Measurements from ENCODE around the gene LILRA6. TPM values are rescaled to one million over a fixed set of nuclear protein-coding genes. Genes with fewer than 3 reads are reported as not detected.
"Not testable (repeated sequence)": the region's sequence is repeated elsewhere in the genome, so short reads cannot be mapped to it uniquely, and the experiment has no call there.

LILRA6 gene
- total and polyA plus RNA-seq, 5 experiments from 2014 or later: 0.25 to 0.39 TPM; not detected in 3

DNA sequence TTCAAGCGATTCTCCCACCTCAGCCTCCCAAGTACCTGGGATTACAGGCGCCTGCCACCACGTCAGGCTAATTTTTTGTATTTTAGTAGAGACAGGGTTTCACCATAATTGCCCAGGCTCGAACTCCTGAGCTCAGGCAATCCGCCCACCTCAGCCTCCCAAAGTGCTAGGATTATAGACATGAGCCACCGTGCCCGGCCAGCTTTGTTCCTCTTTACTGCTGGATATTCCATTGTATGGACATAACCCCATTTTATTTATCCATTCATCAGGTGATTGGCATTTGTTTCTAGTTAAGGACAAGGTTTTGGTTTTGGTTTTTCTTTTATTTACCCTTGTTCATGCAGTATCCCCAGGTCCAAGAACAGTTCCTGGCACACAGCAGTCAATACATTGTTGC, 46.1 kb downstream of the LILRA6 start:
- DNase-seq: no peak

DNA sequence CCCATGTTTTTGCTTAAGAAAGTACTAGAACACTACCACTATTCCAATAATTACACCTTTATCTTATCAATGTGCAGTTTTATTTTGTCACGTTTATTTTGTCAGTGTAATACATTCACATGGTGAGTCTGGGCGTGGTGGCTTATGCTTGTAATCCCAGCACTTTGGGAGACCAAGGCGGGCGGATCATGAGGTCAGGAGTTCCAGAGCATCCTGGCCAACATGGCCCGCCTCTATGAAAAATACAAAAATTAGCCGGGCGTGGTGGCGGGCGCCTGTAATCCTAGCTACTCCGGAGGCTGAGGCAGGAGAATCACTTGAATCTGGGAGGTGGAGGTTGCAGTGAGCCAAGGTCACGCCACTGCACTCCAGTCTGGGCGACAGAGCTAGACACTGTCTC, 48.1 kb downstream of the LILRA6 start:
- H3K27me3 Mint-ChIP-seq, H3K9me3 Mint-ChIP-seq, DNase-seq, H3K4me3 Mint-ChIP-seq, ATAC-seq, POLR2A ChIA-PET: not testable (repeated sequence)
- Mint-ChIP-seq H3K36me3 (peaks cover 5 to 38% (median 8%) of the 10 kb centered on the region in 3 donors), H3K4me1 (peaks cover 17 to 33% (median 29%) of the 10 kb centered on the region in 4 donors), H3K27ac (peak overlapping the region in 2 of 10 donors; percentile 27 to 40)

More for the DNA sequence above, 46.1 kb downstream of the LILRA6 start:
- no peak for ATAC-seq
- no peak overlapping the region for H3K4me3 Mint-ChIP-seq
- H3K9me3 Mint-ChIP-seq: no peaks in the 10 kb centered on the region
- no peaks in the 10 kb centered on the region for H3K27me3 Mint-ChIP-seq
- no peak overlapping the region for H3K27ac Mint-ChIP-seq
- POLR2A ChIA-PET: no interaction called here
- peaks cover 5 to 44% (median 9%) of the 10 kb centered on the region in 3 donors for H3K36me3 Mint-ChIP-seq
- peaks cover 19 to 42% (median 29%) of the 10 kb centered on the region in 4 donors for H3K4me1 Mint-ChIP-seq

DNA sequence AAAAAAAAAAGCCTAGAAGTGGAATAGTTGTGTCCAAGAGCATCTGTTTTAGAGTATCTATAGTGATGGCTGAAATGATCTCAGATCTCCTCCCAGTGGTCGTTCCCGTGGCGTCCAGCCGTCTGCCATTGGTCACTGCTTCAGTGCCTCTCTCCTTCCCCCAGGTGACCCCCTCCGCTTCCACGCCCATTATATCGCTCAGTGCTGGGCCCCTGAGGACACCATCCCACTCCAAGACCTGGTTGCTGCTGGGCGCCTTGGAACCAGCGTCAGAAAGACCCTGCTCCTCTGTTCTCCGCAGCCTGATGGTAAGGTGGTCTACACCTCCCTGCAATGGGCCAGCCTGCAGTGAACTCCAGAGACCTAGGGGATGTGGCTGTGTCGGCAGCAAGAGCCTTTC, 49.6 kb downstream of the LILRA6 start:
- Mint-ChIP-seq H3K27me3 (no peaks in the 10 kb centered on the region), H3K27ac (peak overlapping the region in 8 of 10 donors; percentile 43 to 99 (median 64)), H3K36me3 (peaks cover 5 to 38% (median 8%) of the 10 kb centered on the region in 3 donors), H3K9me3 (no peaks in the 10 kb centered on the region), H3K4me1 (peaks cover 17 to 38% (median 36%) of the 10 kb centered on the region in 4 donors), H3K4me3 (peak overlapping the region in 9 of 10 donors; percentile 41 to 98 (median 85))
- ATAC-seq (no peak), DNase-seq (no peak)
- POLR2A ChIA-PET: interaction anchor here (0.7 to 5.0 kb wide), 3 partner anchors 7 to 59 kb away, joined by 4 to 158 read pairs (median 8); partner anchors contain the start of gene RPS9

DNA sequence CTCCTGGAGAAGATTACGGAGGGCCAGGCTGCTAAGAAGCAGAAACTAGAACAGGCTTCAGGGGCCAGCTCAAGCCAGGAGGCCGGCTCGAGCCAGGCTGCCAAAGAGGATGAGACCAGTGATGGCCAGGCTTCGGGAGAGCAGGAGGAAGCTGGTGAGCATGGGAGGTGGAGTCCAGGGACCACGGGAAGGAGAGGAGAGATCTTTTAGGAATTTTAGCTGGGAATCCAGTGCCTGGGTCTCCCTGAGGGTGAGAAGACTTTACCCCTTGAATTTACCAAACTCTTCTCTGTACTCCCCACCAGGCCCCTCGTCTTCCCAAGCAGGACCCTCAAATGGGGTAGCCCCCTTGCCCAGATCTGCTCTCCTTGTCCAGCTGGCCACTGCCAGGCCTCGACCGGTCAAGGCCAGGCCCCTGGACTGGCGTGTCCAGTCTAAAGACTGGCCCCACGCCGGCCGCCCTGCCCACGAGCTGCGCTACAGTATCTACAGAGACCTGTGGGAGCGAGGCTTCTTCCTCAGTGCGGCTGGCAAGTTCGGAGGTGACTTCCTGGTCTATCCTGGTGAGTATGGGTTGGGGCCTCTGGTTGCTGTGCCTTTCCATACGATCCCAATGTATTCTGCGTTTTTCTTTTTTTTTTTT, 50.7 kb downstream of the LILRA6 start:
- POLR2A ChIA-PET: interaction anchor here (0.6 to 7.0 kb wide), 10 partner anchors 9 to 324 kb away, joined by 3 to 158 read pairs (median 8); partner anchors contain the start of genes CNOT3, LENG1, MYADM and RPS9
- H3K9me3 Mint-ChIP-seq: no peaks in the 10 kb centered on the region
- DNase-seq (no peak), ATAC-seq (no peak)
- H3K4me1 Mint-ChIP-seq: peaks cover 22 to 47% (median 46%) of the 10 kb centered on the region in 4 donors
- H3K27ac Mint-ChIP-seq: peak overlapping the region; percentile 72 to 99 (median 93)
- H3K4me3 Mint-ChIP-seq: peak overlapping the region; percentile 85 to 100 (median 90)
- no peaks in the 10 kb centered on the region for H3K27me3 Mint-ChIP-seq
- peaks cover 5 to 38% (median 8%) of the 10 kb centered on the region in 3 donors for H3K36me3 Mint-ChIP-seq

DNA sequence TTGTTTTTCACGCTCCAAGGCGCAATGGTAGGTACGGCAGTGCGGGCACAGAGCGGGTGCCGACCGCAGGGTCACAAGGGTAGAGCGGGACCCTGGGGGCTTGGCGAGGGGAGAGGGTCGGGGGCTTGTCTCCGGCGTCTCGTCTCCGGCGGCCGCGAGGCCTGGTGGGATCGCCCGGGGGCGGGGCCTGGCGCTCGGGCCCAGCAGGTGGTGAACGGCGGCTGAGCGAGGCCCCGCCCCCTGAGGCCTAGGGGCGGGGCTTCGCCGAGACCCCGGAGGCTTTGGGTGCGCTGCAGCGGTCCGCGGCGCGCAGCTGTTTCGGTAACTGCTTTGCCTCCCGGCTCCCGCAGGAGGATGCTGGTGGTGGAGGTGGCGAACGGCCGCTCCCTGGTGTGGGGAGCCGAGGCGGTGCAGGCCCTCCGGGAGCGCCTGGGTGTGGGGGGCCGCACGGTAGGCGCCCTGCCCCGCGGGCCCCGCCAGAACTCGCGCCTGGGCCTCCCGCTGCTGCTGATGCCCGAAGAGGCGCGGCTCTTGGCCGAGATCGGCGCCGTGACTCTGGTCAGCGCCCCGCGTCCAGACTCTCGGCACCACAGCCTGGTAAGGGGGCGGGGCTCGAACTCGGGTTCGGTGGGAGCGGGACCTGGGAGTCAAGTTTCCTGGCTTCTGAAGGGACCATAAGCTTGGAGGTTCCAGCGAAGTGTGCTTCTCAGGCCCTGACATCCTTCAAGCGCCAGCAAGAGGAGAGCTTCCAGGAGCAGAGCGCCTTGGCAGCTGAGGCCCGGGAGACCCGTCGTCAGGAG, 51.4 kb downstream of the LILRA6 start, which contains the start of gene TSEN34:
TSEN34 (plus strand) TSS at position 298 of the 800 bp plus-strand sequence; CDS start at position 355, 57 bp downstream.
- Mint-ChIP-seq H3K36me3 (peaks cover 5 to 38% (median 8%) of the 10 kb centered on the region in 3 donors), H3K9me3 (no peaks in the 10 kb centered on the region), H3K27me3 (no peaks in the 10 kb centered on the region), H3K4me3 (peak within 1 kb of the TSS; percentile 86 to 100 (median 95)), H3K27ac (peak within 1 kb of the TSS; percentile 98 to 100 (median 99)), H3K4me1 (peaks cover 24 to 53% (median 46%) of the 10 kb centered on the region in 4 donors)
- ATAC-seq (peak; percentile 29 to 37), DNase-seq (peak in 8 of 10 donors; percentile 83 to 100 (median 94))
- POLR2A ChIA-PET: interaction anchor here (0.6 to 7.0 kb wide), 13 partner anchors 9 to 1398 kb away, joined by 3 to 158 read pairs (median 7); partner anchors contain the start of genes CNOT3, LENG1, MYADM and RPS9

DNA sequence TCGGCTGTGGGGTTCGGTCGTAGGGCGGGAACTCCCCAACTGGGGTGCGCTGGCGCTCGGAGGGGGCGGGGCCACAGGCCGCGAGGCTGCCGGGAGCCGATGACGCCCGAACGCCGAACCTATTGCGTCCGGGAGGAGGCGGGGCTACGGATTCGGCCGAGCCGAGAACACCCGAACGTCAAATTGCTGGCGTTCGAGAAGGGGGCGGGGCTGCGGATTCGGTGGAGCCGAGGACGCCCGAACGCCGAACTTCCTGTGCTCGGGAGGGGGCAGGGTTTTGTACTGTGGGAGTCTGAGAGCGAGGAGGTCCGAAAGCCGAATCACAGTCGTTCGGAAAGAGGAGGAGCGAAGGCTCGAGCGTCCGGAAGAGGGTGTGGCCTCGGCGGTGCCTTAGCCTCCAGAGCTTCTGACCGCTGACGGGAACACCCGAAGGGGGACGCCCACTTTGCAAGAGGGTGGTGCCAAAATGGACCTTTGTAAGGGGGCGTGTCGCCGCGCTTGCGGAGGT, 52.0 kb downstream of the LILRA6 start:
- H3K27ac Mint-ChIP-seq: peak overlapping the region; percentile 98 to 100 (median 99)
- no peaks in the 10 kb centered on the region for H3K27me3 Mint-ChIP-seq
- peaks cover 22 to 53% (median 46%) of the 10 kb centered on the region in 4 donors for H3K4me1 Mint-ChIP-seq
- peak overlapping the region; percentile 86 to 100 (median 95) for H3K4me3 Mint-ChIP-seq
- POLR2A ChIA-PET: interaction anchor here (0.7 to 7.0 kb wide), 11 partner anchors 10 to 323 kb away, joined by 3 to 158 read pairs (median 10); partner anchors contain the start of genes CNOT3, LENG1, LENG8 and MYADM
- ATAC-seq (peak; percentile 64), DNase-seq (peak in 9 of 10 donors; percentile 99 to 100 (median 100))
- peaks cover 3 to 36% (median 6%) of the 10 kb centered on the region in 3 donors for H3K36me3 Mint-ChIP-seq
- no peaks in the 10 kb centered on the region for H3K9me3 Mint-ChIP-seq

DNA sequence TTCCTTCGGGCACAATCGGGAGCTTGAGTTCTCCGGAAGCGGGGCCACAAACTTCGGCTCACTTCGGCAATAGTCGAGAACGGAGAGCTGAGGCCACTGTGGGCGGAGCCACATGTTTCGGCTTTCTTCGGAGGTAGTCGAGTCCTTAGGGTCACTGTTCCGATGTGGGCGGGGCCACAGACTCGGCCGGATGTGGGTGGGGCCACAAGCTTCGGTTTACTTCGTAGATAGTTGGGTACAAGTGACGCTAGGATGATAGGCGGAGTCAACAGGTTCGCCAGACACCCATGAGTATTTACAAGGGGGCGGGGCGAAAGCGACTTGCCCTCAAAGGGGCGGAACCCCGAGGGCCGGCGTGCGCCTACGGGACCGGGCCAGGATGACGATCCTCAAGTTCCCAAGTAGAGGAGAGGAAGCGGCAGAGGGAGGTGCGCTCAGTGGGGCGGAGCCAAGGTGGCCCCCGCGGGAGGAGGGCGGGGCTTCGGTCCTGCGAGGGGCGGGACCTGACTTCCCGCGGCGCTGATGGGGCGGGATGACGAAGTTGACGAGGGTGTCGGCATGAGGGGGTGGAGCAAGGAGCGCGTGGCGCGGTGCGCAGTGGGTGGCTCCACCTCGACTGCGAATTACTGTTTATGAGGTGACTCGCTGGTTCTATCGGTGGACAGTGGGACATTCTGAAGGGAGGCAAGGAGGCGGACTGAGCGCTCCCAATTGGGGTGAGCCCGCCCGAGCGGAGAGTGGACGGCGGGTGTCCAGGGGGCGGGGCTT, 52.7 kb downstream of the LILRA6 start:
- H3K27me3 Mint-ChIP-seq: no peaks in the 10 kb centered on the region
- peak overlapping the region; percentile 98 to 100 (median 99) for H3K27ac Mint-ChIP-seq
- H3K36me3 Mint-ChIP-seq: peaks cover 0 to 32% (median 4%) of the 10 kb centered on the region in 3 donors
- ATAC-seq (peak; percentile 54 to 63), DNase-seq (peak; percentile 99 to 100 (median 100))
- H3K4me1 Mint-ChIP-seq: peaks cover 22 to 53% (median 44%) of the 10 kb centered on the region in 4 donors
- no peaks in the 10 kb centered on the region for H3K9me3 Mint-ChIP-seq
- POLR2A ChIA-PET: interaction anchor here (0.7 to 7.0 kb wide), 20 partner anchors 11 to 1070 kb away, joined by 3 to 158 read pairs (median 6); partner anchors contain the start of genes CNOT3, LENG1, LENG8 and LENG9
- peak overlapping the region; percentile 86 to 100 (median 95) for H3K4me3 Mint-ChIP-seq

DNA sequence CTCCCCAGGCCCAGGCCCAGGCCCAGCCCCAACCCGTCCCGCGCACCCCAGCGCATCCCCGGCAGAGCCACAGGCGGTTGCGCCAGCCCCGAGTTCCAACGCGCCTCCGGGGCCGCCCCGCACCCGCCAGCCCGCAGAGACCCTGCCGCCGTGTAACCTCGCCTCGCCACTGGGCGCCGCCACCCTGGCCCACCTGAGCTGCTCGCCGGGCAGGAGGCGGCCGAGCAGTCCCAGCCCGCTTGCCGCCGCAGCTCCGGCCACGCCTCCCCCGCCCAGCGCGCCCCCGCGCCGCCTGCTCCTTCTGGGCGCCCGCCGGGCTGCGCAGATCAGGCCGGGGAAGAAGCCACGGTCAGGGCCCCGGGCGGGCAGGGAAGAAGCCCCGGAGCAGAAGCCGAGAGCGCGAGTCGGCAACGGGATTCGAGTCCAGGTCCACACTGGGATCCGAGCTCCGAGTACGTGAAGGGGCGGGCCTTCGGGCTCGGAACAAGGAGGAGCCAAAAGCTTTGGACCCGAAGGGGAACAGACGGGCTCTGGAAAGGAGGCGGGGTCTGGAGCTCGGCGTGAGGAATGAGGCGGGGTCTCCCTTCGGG, 53.4 kb downstream of the LILRA6 start, which contains the start of gene MBOAT7:
MBOAT7 (minus strand) TSS at position 436 of the 590 bp plus-strand sequence. CDS start 1,072 bp downstream, outside the sequence.
- Mint-ChIP-seq H3K4me1 (peaks cover 22 to 53% (median 42%) of the 10 kb centered on the region in 4 donors), H3K27ac (peak within 1 kb of the TSS; percentile 98 to 100 (median 99)), H3K36me3 (peaks cover 0 to 25% (median 4%) of the 10 kb centered on the region in 3 donors), H3K4me3 (peak within 1 kb of the TSS; percentile 86 to 100 (median 95)), H3K9me3 (no peaks in the 10 kb centered on the region), H3K27me3 (no peaks in the 10 kb centered on the region)
- DNase-seq (peak in 1 of 10 donors; percentile 71), ATAC-seq (peak; percentile 0 to 5)
- POLR2A ChIA-PET: interaction anchor here (0.9 to 7.0 kb wide), 17 partner anchors 10 to 1070 kb away, joined by 3 to 158 read pairs (median 8); partner anchors contain the start of genes CNOT3, LENG1, LENG8 and LENG9

DNA sequence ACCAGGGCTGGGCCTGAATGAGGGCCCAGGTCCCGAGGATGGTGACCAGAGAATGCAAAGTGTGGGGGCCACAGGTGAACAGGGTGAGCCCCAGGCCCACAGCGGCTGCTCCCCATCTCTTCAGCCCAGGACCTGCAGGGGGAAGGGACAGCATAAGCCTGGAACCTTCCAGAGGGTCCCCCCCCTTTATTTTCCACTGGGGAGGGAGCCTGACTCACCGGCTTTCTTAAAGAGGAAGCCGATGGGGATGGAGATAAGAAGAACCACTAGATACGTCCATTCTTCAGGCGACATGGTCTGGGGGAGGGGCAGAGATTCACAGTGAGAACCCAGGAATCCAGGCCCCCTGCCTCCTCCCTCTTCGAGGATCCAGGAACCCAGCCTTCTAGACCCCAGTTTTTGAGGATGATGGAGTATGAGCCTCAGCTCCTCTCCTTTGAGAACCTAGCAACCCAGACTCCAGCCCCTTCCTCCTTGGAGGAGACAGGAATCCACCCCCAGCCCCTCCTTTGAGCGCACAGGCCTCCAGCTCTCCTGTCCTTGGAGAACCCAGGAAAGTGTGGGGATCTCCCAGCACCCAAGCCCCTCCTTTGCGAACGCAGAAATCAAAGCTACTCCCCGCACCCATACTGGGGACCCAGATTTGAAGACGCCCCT, 54.2 kb downstream of the LILRA6 start:
- H3K27me3 Mint-ChIP-seq: no peaks in the 10 kb centered on the region
- POLR2A ChIA-PET: interaction anchor here (1.1 to 7.0 kb wide), 9 partner anchors 12 to 1071 kb away, joined by 3 to 158 read pairs (median 10); partner anchors contain the start of genes CNOT3, LENG1, LENG8 and PPP6R1
- DNase-seq (peak in 2 of 10 donors; percentile 46 to 47), ATAC-seq (no peak)
- peak overlapping the region; percentile 78 to 100 (median 86) for H3K4me3 Mint-ChIP-seq
- H3K4me1 Mint-ChIP-seq: peaks cover 24 to 52% (median 41%) of the 10 kb centered on the region in 4 donors
- no peaks in the 10 kb centered on the region for H3K9me3 Mint-ChIP-seq
- H3K36me3 Mint-ChIP-seq: peaks cover 0 to 17% (median 4%) of the 10 kb centered on the region in 3 donors
- H3K27ac Mint-ChIP-seq: peak overlapping the region; percentile 75 to 93 (median 82)

DNA sequence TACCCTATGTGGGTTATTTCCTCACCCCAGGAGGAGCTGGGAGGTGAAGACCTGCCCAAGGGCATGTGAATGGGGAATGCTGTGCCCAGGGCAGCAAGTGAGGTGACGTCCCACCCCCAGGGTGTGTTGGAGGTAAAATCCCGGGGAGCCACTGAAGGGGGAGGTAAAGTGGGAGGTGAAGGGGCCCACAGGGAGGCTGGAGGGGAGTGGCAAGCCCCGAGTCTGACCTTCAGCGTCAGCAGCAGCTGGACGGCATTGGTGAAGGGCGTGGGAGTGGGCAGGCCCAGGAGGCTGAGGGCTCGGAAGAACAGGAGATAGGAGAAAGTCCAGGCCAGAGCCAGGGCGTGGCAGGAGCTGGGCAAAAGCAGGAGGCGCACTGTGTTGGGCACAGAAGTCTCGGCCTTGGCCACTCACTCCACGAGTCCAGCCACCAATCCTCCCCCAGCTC, 55.6 kb downstream of the LILRA6 start:
- POLR2A ChIA-PET: interaction anchor here (0.6 to 7.0 kb wide), 2 partner anchors 22 to 29 kb away, joined by 4 to 103 read pairs; partner anchors contain the start of gene LENG1
- Mint-ChIP-seq H3K4me3 (peak overlapping the region in 8 of 10 donors; percentile 7 to 95 (median 80)), H3K4me1 (peaks cover 16 to 38% (median 27%) of the 10 kb centered on the region in 4 donors), H3K27me3 (no peaks in the 10 kb centered on the region), H3K27ac (peak overlapping the region in 7 of 10 donors; percentile 20 to 88 (median 75)), H3K9me3 (no peaks in the 10 kb centered on the region), H3K36me3 (peaks cover 0 to 12% (median 0%) of the 10 kb centered on the region in 3 donors)
- ATAC-seq: no peak
- DNase-seq: no peak

Measured in naive thymus-derived CD8-positive, alpha-beta T cell (primary cell).